Ammon's horn (tissue), 1 donor: ENCODE measurements around the gene FGGY.
A peak's percentile ranks its signal among the peaks of the same experiment; 100 is the strongest.
"Not testable (repeated sequence)": the region's sequence is repeated elsewhere in the genome, so short reads cannot be mapped to it uniquely, and the experiment has no call there.

Source experiments
- DNase-seq: peaks from one replicate; pipeline ENCODE4 v3.0.0-alpha.2; 2016; ENCODE audit warnings: low spot score

The FGGY gene

GRCh38 chr1:59545830-59546229 is 248.9 kb downstream of the FGGY start:
- DNase-seq, result no peak

- DNase-seq, result no peak
These were observed 252.4 kb downstream of the FGGY start for GRCh38 chr1:59549066-59549837.

- DNase-seq, result no peak
These were observed 253.0 kb downstream of the FGGY start for GRCh38 chr1:59549903-59550302.

- peak; percentile 34 for DNase-seq
These were observed 255.1 kb downstream of the FGGY start for GRCh38 chr1:59552007-59552406.

- no peak for DNase-seq
These were observed 256.5 kb downstream of the FGGY start for GRCh38 chr1:59553371-59553770.

- no peak for DNase-seq
These were observed 257.2 kb downstream of the FGGY start for GRCh38 chr1:59554011-59554663.

GRCh38 chr1:59554752-59555151 is 257.9 kb downstream of the FGGY start:
- no peak for DNase-seq

- no peak for DNase-seq
These were observed 259.5 kb downstream of the FGGY start for GRCh38 chr1:59556398-59556797.

GRCh38 chr1:59556802-59557548 is 260.1 kb downstream of the FGGY start:
- DNase-seq, result no peak

- DNase-seq, result no peak
These were observed 260.6 kb downstream of the FGGY start for GRCh38 chr1:59557549-59557885.

- not testable (repeated sequence) for DNase-seq
These were observed 261.7 kb downstream of the FGGY start for GRCh38 chr1:59558580-59558979.

GRCh38 chr1:59560807-59561450 is 264.0 kb downstream of the FGGY start:
- DNase-seq, result no peak

GRCh38 chr1:59561796-59562195 is 264.9 kb downstream of the FGGY start:
- DNase-seq, result no peak

- DNase-seq, result no peak
These were observed 267.4 kb downstream of the FGGY start for GRCh38 chr1:59564192-59564891.

GRCh38 chr1:59565611-59566410 is 268.9 kb downstream of the FGGY start:
- no peak for DNase-seq

- no peak for DNase-seq
These were observed 271.5 kb downstream of the FGGY start for GRCh38 chr1:59568158-59568935.

- no peak for DNase-seq
These were observed 272.3 kb downstream of the FGGY start for GRCh38 chr1:59569198-59569597.

GRCh38 chr1:59570524-59570923 is 273.6 kb downstream of the FGGY start:
- peak; percentile 62 for DNase-seq

- no peak for DNase-seq
These were observed 277.2 kb downstream of the FGGY start for GRCh38 chr1:59574085-59574484.

GRCh38 chr1:59577774-59578173 is 280.9 kb downstream of the FGGY start:
- DNase-seq, result no peak
